ENCODE results near the gene TP63.

TP63 gene

GRCh38 chr3:189702066-189702646, 71.0 kb downstream of the TP63 start:
- DNase-seq (ENCODE audit: low read depth, low spot score) = no peak
- no peak overlapping the region for H3K4me3 ChIP-seq (ENCODE audit: low read depth, low read length)
- ChIA-PET POLR2A (no interaction called here), CTCF (no interaction called here)
- no peak for TF ChIP-seq CTCF (IDR thresholded peaks at IDR 0.05; ENCODE audit: insufficient read depth, low read length, missing control alignments)

GRCh38 chr3:189703865-189704264, 72.7 kb downstream of the TP63 start:
- H3K4me3 ChIP-seq (ENCODE audit: low read depth, low read length) = no peak overlapping the region
- DNase-seq (ENCODE audit: low read depth, low spot score) = no peak
- POLR2A ChIA-PET = no interaction called here
- CTCF ChIA-PET = interaction anchor here (1.0 kb wide), 1 partner anchor 65 kb away, joined by 3 read pairs; no protein-coding TSS in a partner anchor
- no peak for TF ChIP-seq CTCF (IDR thresholded peaks at IDR 0.05; ENCODE audit: insufficient read depth, low read length, missing control alignments)

- TF ChIP-seq CTCF (IDR thresholded peaks at IDR 0.05; ENCODE audit: insufficient read depth, low read length, missing control alignments) = no peak
- DNase-seq (ENCODE audit: low read depth, low spot score) = no peak
- no peak overlapping the region for H3K4me3 ChIP-seq (ENCODE audit: low read depth, low read length)
- CTCF ChIA-PET = no interaction called here
- POLR2A ChIA-PET = no interaction called here
Observed at GRCh38 chr3:189708375-189708774, 77.2 kb downstream of the TP63 start.

- ChIA-PET POLR2A (interaction anchor here (0.9 to 1.2 kb wide), 2 partner anchors 13 to 237 kb away, joined by 3 read pairs; no protein-coding TSS in a partner anchor), CTCF (interaction anchor here (1.1 to 1.3 kb wide), 2 partner anchors 18 to 442 kb away, joined by 3 read pairs; no protein-coding TSS in a partner anchor)
- no peak overlapping the region for H3K4me3 ChIP-seq (ENCODE audit: low read depth, low read length)
- TF ChIP-seq CTCF (IDR thresholded peaks at IDR 0.05; ENCODE audit: insufficient read depth, low read length, missing control alignments) = no peak
- peak; percentile 97 for DNase-seq (ENCODE audit: low read depth, low spot score)
Observed at GRCh38 chr3:189710620-189711402, 79.6 kb downstream of the TP63 start.

GRCh38 chr3:189712906-189713483, 81.8 kb downstream of the TP63 start:
- ChIA-PET CTCF (interaction anchor here (1.4 kb wide), 1 partner anchor 248 kb away, joined by 4 read pairs; no protein-coding TSS in a partner anchor), POLR2A (no interaction called here)
- H3K4me3 ChIP-seq (ENCODE audit: low read depth, low read length) = no peak overlapping the region
- TF ChIP-seq CTCF (IDR thresholded peaks at IDR 0.05; ENCODE audit: insufficient read depth, low read length, missing control alignments) = no peak
- DNase-seq (ENCODE audit: low read depth, low spot score) = no peak

Data from AG04449 (cell line).